IMR-90 (cell line): ENCODE measurements around the gene INPP5B. TPM values are rescaled to one million over a fixed set of nuclear protein-coding genes. Genes with fewer than 3 reads are reported as not detected.

ENCODE experiments used
- ATAC-seq: fragments of 200-7000 bp; cut with Tn5 transposase; 2 replicates; pipeline ENCODE4 v1.9.1; 2020; ENCODE audit warnings: low read depth, mild to moderate bottlenecking, moderate library complexity
- BruUV-seq: library from RNA; stranded (reverse); fragments of 400-500 nt; replicated peaks from 2 replicates; lab custom pipeline; 2021; lab: Mats Ljungman, UMichigan
- CTCF ChIA-PET: fragments of 300-600 bp; formaldehyde crosslinking; extraction: SDS; loops from one replicate; lab custom pipeline; 2021; ENCODE audit warnings: antibody characterized with exemption; lab: Yijun Ruan, JAX
- POLR2A ChIA-PET: fragments of 300-600 bp; sonication (Branson Sonifier 250); formaldehyde crosslinking; loops from one replicate; lab custom pipeline; 2022; ENCODE audit warnings: antibody characterized with exemption; ENCODE audit not compliant: unreplicated experiment; lab: Charles Lee
- DNase-seq: peaks from one replicate; pipeline ENCODE4 v3.0.0; 2013
- H2AFZ ChIP-seq: replicated peaks from 2 replicates; pipeline ENCODE3; 2013; ENCODE audit warnings: low read length, mild to moderate bottlenecking; ENCODE audit not compliant: poor library complexity
- H2AK5ac ChIP-seq: 2 replicates; pipeline ENCODE4 v1.6.1; 2013; ENCODE audit warnings: low read depth, low read length, inconsistent platforms
- H2AK9ac ChIP-seq: replicated peaks from 2 replicates; pipeline ENCODE3; 2013; ENCODE audit warnings: mild to moderate bottlenecking, low read depth, low read length, moderate library complexity; ENCODE audit not compliant: poor library complexity
- H2BK120ac ChIP-seq: 2 replicates; pipeline ENCODE4 v1.6.1; 2013; ENCODE audit warnings: low read depth, low read length, inconsistent platforms
- H2BK15ac ChIP-seq: 3 replicates; pipeline ENCODE4 v1.6.1; 2013; ENCODE audit warnings: low read depth, low read length, inconsistent platforms
- H2BK20ac ChIP-seq: 2 replicates; pipeline ENCODE4 v1.6.1; 2013; ENCODE audit warnings: low read depth, mild to moderate bottlenecking, inconsistent platforms, low read length, moderate library complexity
- H2BK5ac ChIP-seq: 2 replicates; pipeline ENCODE4 v1.6.1; 2013; ENCODE audit warnings: mild to moderate bottlenecking, low read depth, low read length, inconsistent platforms; ENCODE audit not compliant: poor library complexity, severe bottlenecking
- H3K14ac ChIP-seq: replicated peaks from 2 replicates; pipeline ENCODE4 v1.6.1; 2013; ENCODE audit warnings: low read depth, low read length, inconsistent platforms
- H3K18ac ChIP-seq: 2 replicates; pipeline ENCODE4 v1.6.1; 2013; ENCODE audit warnings: low read depth, low read length, control low read depth
- H3K23ac ChIP-seq: 2 replicates; pipeline ENCODE4 v1.6.1; 2013; ENCODE audit warnings: low read depth, low read length, inconsistent platforms
- H3K27ac ChIP-seq: 2 replicates; pipeline ENCODE4 v1.5.1; 2013; ENCODE audit warnings: mild to moderate bottlenecking, control low read depth, low read length; ENCODE audit not compliant: insufficient read depth
- H3K27me3 ChIP-seq: 2 replicates; pipeline ENCODE4 v1.6.1; 2013; ENCODE audit warnings: low read length; ENCODE audit not compliant: control insufficient read depth, insufficient read depth
- H3K36me3 ChIP-seq: 2 replicates; pipeline ENCODE4 v1.6.1; 2013; ENCODE audit warnings: low read length, mixed read lengths; ENCODE audit not compliant: control insufficient read depth, insufficient read depth
- H3K4ac ChIP-seq: 2 replicates; pipeline ENCODE4 v1.6.1; 2013; ENCODE audit warnings: low read depth, low read length, inconsistent platforms
- H3K4me1 ChIP-seq: 2 replicates; pipeline ENCODE4 v1.6.1; 2013; ENCODE audit warnings: low read length, mixed read lengths; ENCODE audit not compliant: control insufficient read depth, insufficient read depth
- H3K4me2 ChIP-seq: 2 replicates; pipeline ENCODE4 v1.6.1; 2013; ENCODE audit warnings: low read depth, mild to moderate bottlenecking, control low read depth, low read length, moderate library complexity
- H3K4me3 ChIP-seq: 2 replicates; pipeline ENCODE4 v1.5.1; 2013; ENCODE audit warnings: low read depth, mild to moderate bottlenecking, control low read depth, low read length, moderate library complexity; ENCODE audit not compliant: insufficient read depth
- H3K56ac ChIP-seq: 2 replicates; pipeline ENCODE4 v1.6.1; 2013; ENCODE audit warnings: low read length, inconsistent platforms; ENCODE audit not compliant: insufficient read depth; ENCODE audit errors: extremely low read depth
- H3K79me1 ChIP-seq, 2 experiments: 2 replicates each; pipeline ENCODE4 v1.6.1; 2013; ENCODE audit warnings: low read length in 2 of 2, inconsistent platforms in 1 of 2, low read depth in 1 of 2
- H3K9ac ChIP-seq: 2 replicates; pipeline ENCODE4 v1.6.1; 2013; ENCODE audit warnings: low read depth, low read length, control low read depth
- H3K9me1 ChIP-seq: 2 replicates; pipeline ENCODE4 v1.6.1; 2013; ENCODE audit warnings: low read length, inconsistent platforms; ENCODE audit not compliant: insufficient read depth
- H3K9me3 ChIP-seq: 2 replicates; pipeline ENCODE4 v1.6.1; 2013; ENCODE audit warnings: low read length; ENCODE audit not compliant: control insufficient read depth, insufficient read depth
- H4K20me1 ChIP-seq: 2 replicates; pipeline ENCODE4 v1.6.1; 2013; ENCODE audit warnings: low read length, inconsistent platforms; ENCODE audit not compliant: insufficient read depth
- H4K5ac ChIP-seq: 2 replicates; pipeline ENCODE4 v1.6.1; 2013; ENCODE audit warnings: mild to moderate bottlenecking, low read depth, low read length, control low read depth
- H4K8ac ChIP-seq, 2 experiments: 2 replicates each; pipeline ENCODE4 v1.6.1; 2013; ENCODE audit warnings: low read depth in 2 of 2, low read length in 2 of 2, control low read depth in 1 of 2, inconsistent platforms in 1 of 2
- H4K91ac ChIP-seq: 2 replicates; pipeline ENCODE4 v1.6.1; 2013; ENCODE audit warnings: low read depth, low read length, inconsistent platforms; ENCODE audit not compliant: insufficient read depth
- BHLHE40 ChIP-seq: fragments of 150-350 bp; IDR thresholded peaks from 2 replicates; pipeline ENCODE4 v1.6.1; 2016; ENCODE audit warnings: mild to moderate bottlenecking, low read depth, low read length
- CEBPB ChIP-seq: IDR thresholded peaks from 2 replicates; pipeline ENCODE4 v1.6.1; 2012; ENCODE audit warnings: low read depth, low read length, improper control_type of control experiment
- CHD1 ChIP-seq: IDR thresholded peaks from 2 replicates; pipeline ENCODE4 v1.6.1; 2012; ENCODE audit warnings: low read depth, low read length, improper control_type of control experiment
- CTCF ChIP-seq: conservative IDR thresholded peaks from 2 replicates; pipeline ENCODE4 v1.5.1; 2012; ENCODE audit warnings: mild to moderate bottlenecking, low read depth, low read length, improper control_type of control experiment
- FOS ChIP-seq: fragments of 150-350 bp; IDR thresholded peaks from 2 replicates; pipeline ENCODE4 v1.6.1; 2016; ENCODE audit warnings: low read depth, low read length
- MAFK ChIP-seq: IDR thresholded peaks from 2 replicates; pipeline ENCODE4 v1.6.1; 2012; ENCODE audit warnings: low read depth, low read length, improper control_type of control experiment
- MAZ ChIP-seq: IDR thresholded peaks from 2 replicates; pipeline ENCODE4 v1.6.1; 2012; ENCODE audit warnings: low read depth, mild to moderate bottlenecking, low read length, improper control_type of control experiment, moderate library complexity, borderline replicate concordance
- MXI1 ChIP-seq: IDR thresholded peaks from 2 replicates; pipeline ENCODE4 v1.6.1; 2012; ENCODE audit warnings: low read depth, mild to moderate bottlenecking, low read length, moderate library complexity, borderline replicate concordance
- NFE2L2 ChIP-seq: fragments of 150-350 bp; IDR thresholded peaks from 2 replicates; pipeline ENCODE4 v1.6.1; 2016; ENCODE audit warnings: low read depth, mild to moderate bottlenecking, low read length
- POLR2A ChIP-seq: IDR thresholded peaks from 2 replicates; pipeline ENCODE4 v1.6.1; 2012; ENCODE audit warnings: mild to moderate bottlenecking, low read depth, low read length
- RAD21 ChIP-seq: IDR thresholded peaks from 2 replicates; pipeline ENCODE4 v1.6.1; 2012; ENCODE audit warnings: low read length, improper control_type of control experiment
- RCOR1 ChIP-seq: IDR thresholded peaks from 2 replicates; pipeline ENCODE4 v1.6.1; 2012; ENCODE audit warnings: mild to moderate bottlenecking, low read length, improper control_type of control experiment; ENCODE audit not compliant: insufficient replicate concordance
- RFX5 ChIP-seq: IDR thresholded peaks from 2 replicates; pipeline ENCODE4 v1.8.0; 2012; ENCODE audit warnings: low read depth, mild to moderate bottlenecking, low read length, moderate library complexity
- SMC3 ChIP-seq: fragments of 150-350 bp; IDR thresholded peaks from 2 replicates; pipeline ENCODE4 v1.6.1; 2016; ENCODE audit warnings: low read depth, mild to moderate bottlenecking, antibody characterized with exemption, low read length, moderate library complexity
- USF2 ChIP-seq: fragments of 150-350 bp; IDR thresholded peaks from 2 replicates; pipeline ENCODE4 v1.6.1; 2017; ENCODE audit warnings: mild to moderate bottlenecking, antibody characterized with exemption, low read length, low read depth
- WGBS, 2 experiments: methylation state at CpG; one replicate each; pipeline versions ENCODE4 v1.1.5 to v1.1.7; 2013; ENCODE audit warnings: missing lambda C conversion rate in 2 of 2; ENCODE audit not compliant: insufficient read length in 1 of 2; ENCODE audit errors: extremely low coverage in 2 of 2; 5-methylcytosine and 5-hydroxymethylcytosine counted together
- dilution Hi-C: fragments of 300-500 bp; cut with HindIII; formaldehyde crosslinking; loops from one replicate; pipeline ENCODE4 v1.14.3; 2018; ENCODE audit warnings: low sequenced_read_pairs; ENCODE audit not compliant: unreplicated experiment
- in situ Hi-C: fragments of 300-500 bp; cut with MboI; formaldehyde crosslinking; loops from 3 replicates; pipeline ENCODE4 v1.14.3; 2019; ENCODE audit warnings: low sequenced_read_pairs, inconsistent platforms, mixed read lengths
- intact Hi-C: fragments of 100-400 bp; cut with micrococcal nuclease; formaldehyde crosslinking; loops from 2 replicates; pipeline ENCODE4 v1.10.0; 2022
- polyA plus RNA-seq, 3 experiments: library from polyadenylated mRNA; depleted of rRNA; stranded (reverse); fragments of >200 nt; gene quantifications; 2 replicates each; pipeline ENCODE4 v1.2.3, GENCODE V29; 2012; ENCODE audit warnings: low replicate concordance in 1 of 3
- total RNA-seq: library from RNA; depleted of rRNA; stranded (reverse); fragments of >200 nt; gene quantifications from 2 replicates; pipeline ENCODE4 v1.2.3, GENCODE V29; 2012

INPP5B gene
- total and polyA plus RNA-seq, 2 of the 4 experiments (the other 2 are of a cell fraction): 9.4 to 20.4 TPM

GRCh38 chr1:37923551-37923889 lies 23.3 kb downstream of the INPP5B start:
- dilution Hi-C loops: no loop called here
- no peak overlapping the region for H3K4me2 ChIP-seq
- POLR2A ChIA-PET: no interaction called here

More at GRCh38 chr1:37923551-37923889, 23.3 kb downstream of the INPP5B start:
- BruUV-seq: no TSS peak
- Histone ChIP-seq H4K20me1 (peaks cover 11% of the 10 kb centered on the region; the same call in 1 of the 2 replicates), H3K4me3 (no peak overlapping the region), H4K5ac (no peak overlapping the region), H2BK5ac (no peak overlapping the region), H3K4me1 (no peaks in the 10 kb centered on the region), H3K27ac (no peak overlapping the region), H3K79me1 (peaks cover 22 to 47% of the 10 kb centered on the region in 2 experiments), H4K8ac (no peak overlapping the region), H3K27me3 (no peaks in the 10 kb centered on the region), H3K9ac (no peak overlapping the region), H3K9me3 (no peaks in the 10 kb centered on the region), H3K4ac (no peak overlapping the region), H2AK5ac (no peak overlapping the region), H2AK9ac (no peak overlapping the region), H2BK120ac (no peak overlapping the region), H3K18ac (no peak overlapping the region), H3K36me3 (peaks cover 20% of the 10 kb centered on the region), H3K9me1 (no peaks in the 10 kb centered on the region), H2BK20ac (no peak overlapping the region), H3K56ac (no peak overlapping the region), H3K14ac (no peak overlapping the region), H3K23ac (no peak overlapping the region), H2AFZ (no peak overlapping the region), H4K91ac (no peak overlapping the region), H2BK15ac (no peak overlapping the region)
- ATAC-seq: no peak
- WGBS, 2 experiments: no CpG with 5 or more reads among the region's 3 CpGs
- CTCF ChIA-PET: no interaction called here
- in situ Hi-C loops (no loop called here), intact Hi-C loops (no loop called here)
- no peak for TF ChIP-seq RAD21
- no peak for TF ChIP-seq NFE2L2
- no peak for TF ChIP-seq CTCF
- no peak for TF ChIP-seq SMC3
- TF ChIP-seq FOS: no peak
- no peak for TF ChIP-seq MAZ
- TF ChIP-seq USF2: no peak
- TF ChIP-seq POLR2A: no peak
- TF ChIP-seq RCOR1: no peak
- TF ChIP-seq MAFK: no peak
- TF ChIP-seq CEBPB: no peak
- no peak for TF ChIP-seq CHD1
- no peak for TF ChIP-seq BHLHE40
- TF ChIP-seq MXI1: no peak
- no peak for TF ChIP-seq RFX5
- DNase-seq: no peak
